Activated B cell treated with CpG ODN at 0.5 μM for 24 hours (primary cell): ENCODE measurements around the gene ASF1A. TPM values are rescaled to one million over a fixed set of nuclear protein-coding genes. Genes with fewer than 3 reads are reported as not detected.
A peak's percentile ranks its signal among the peaks of the same experiment; 100 is the strongest.

Source experiments
- ATAC-seq: fragments of 200-7000 bp; cut with Tn5 transposase; one replicate; pipeline ENCODE4 v1.10.0; 2021; ENCODE audit warnings: low read depth, mild to moderate bottlenecking, moderate library complexity
- CTCF ChIA-PET: fragments of 350-600 bp; sonication (Branson Sonifier 250); formaldehyde crosslinking; loops from one replicate; lab custom pipeline; 2021; ENCODE audit warnings: antibody characterized with exemption; lab: Charles Lee
- POLR2A ChIA-PET: fragments of 350-600 bp; sonication (Branson Sonifier 250); formaldehyde crosslinking; loops from one replicate; lab custom pipeline; 2021; ENCODE audit warnings: antibody characterized with exemption; lab: Charles Lee
- DNase-seq: peaks from one replicate; pipeline ENCODE4 v3.0.0; 2022
- H3K27ac Mint-ChIP-seq: one replicate; pipeline ENCODE4 v1.8.0; 2020; ENCODE audit warnings: mixed read lengths
- H3K27me3 Mint-ChIP-seq: one replicate; pipeline ENCODE4 v1.8.0; 2021; ENCODE audit warnings: mixed read lengths
- H3K36me3 Mint-ChIP-seq: one replicate; pipeline ENCODE4 v1.8.0; 2021; ENCODE audit warnings: low read depth, mixed read lengths
- H3K4me1 Mint-ChIP-seq: one replicate; pipeline ENCODE4 v1.8.0; 2021; ENCODE audit warnings: mixed read lengths
- H3K4me3 Mint-ChIP-seq: one replicate; pipeline ENCODE4 v1.8.0; 2020; ENCODE audit warnings: mild to moderate bottlenecking, mixed read lengths
- H3K9me3 Mint-ChIP-seq: one replicate; pipeline ENCODE4 v1.8.0; 2020; ENCODE audit warnings: mixed read lengths
- CTCF ChIP-seq: fragments of 200-600 bp; IDR thresholded peaks from one replicate; pipeline ENCODE4 v1.8.0; 2022; ENCODE audit warnings: antibody characterized with exemption, mild to moderate bottlenecking
- intact Hi-C: fragments of 100-400 bp; cut with micrococcal nuclease; formaldehyde crosslinking; loops from one replicate; pipeline ENCODE4 v1.15.1; 2024
- total RNA-seq: library from RNA; stranded (reverse); gene quantifications from 2 replicates; pipeline ENCODE4 v1.2.3, GENCODE V29; 2022

Gene ASF1A
- total RNA-seq, 1 donor from 2014 or later = 13.1 TPM

- no peak overlapping the region for H3K4me3 Mint-ChIP-seq
- ChIA-PET CTCF (no interaction called here), POLR2A (no interaction called here)
- no peak for TF ChIP-seq CTCF
- H3K27me3 Mint-ChIP-seq = no peaks in the 10 kb centered on the region
- peaks cover 9% of the 10 kb centered on the region for H3K9me3 Mint-ChIP-seq
- no peak for DNase-seq
- H3K27ac Mint-ChIP-seq = no peak overlapping the region
- peaks cover 50% of the 10 kb centered on the region for H3K4me1 Mint-ChIP-seq
- H3K36me3 Mint-ChIP-seq = peaks cover 25% of the 10 kb centered on the region
- intact Hi-C loops = no loop called here
- no peak for ATAC-seq
These were observed 33.6 kb upstream of the ASF1A start for GRCh38 chr6:118860363-118860762.

- Mint-ChIP-seq H3K36me3 (peaks cover 23% of the 10 kb centered on the region), H3K9me3 (peaks cover 9% of the 10 kb centered on the region), H3K27ac (no peak overlapping the region), H3K4me1 (peaks cover 56% of the 10 kb centered on the region), H3K4me3 (no peak overlapping the region), H3K27me3 (no peaks in the 10 kb centered on the region)
- ATAC-seq (no peak), DNase-seq (no peak)
- POLR2A ChIA-PET = no interaction called here
- intact Hi-C loops = no loop called here
- CTCF ChIA-PET = no interaction called here
- TF ChIP-seq CTCF = no peak
These were observed 33.1 kb upstream of the ASF1A start for GRCh38 chr6:118860880-118861279.

- Mint-ChIP-seq H3K4me3 (no peak overlapping the region), H3K27ac (no peak overlapping the region), H3K27me3 (no peaks in the 10 kb centered on the region), H3K4me1 (peaks cover 56% of the 10 kb centered on the region), H3K9me3 (peaks cover 16% of the 10 kb centered on the region), H3K36me3 (peaks cover 31% of the 10 kb centered on the region)
- ChIA-PET CTCF (no interaction called here), POLR2A (no interaction called here)
- intact Hi-C loops = no loop called here
- ATAC-seq (no peak), DNase-seq (no peak)
- TF ChIP-seq CTCF = no peak
These were observed 31.5 kb upstream of the ASF1A start for GRCh38 chr6:118862443-118862842.

- Mint-ChIP-seq H3K4me3 (peak overlapping the region; percentile 46), H3K36me3 (peaks cover 35% of the 10 kb centered on the region), H3K9me3 (peaks cover 20% of the 10 kb centered on the region), H3K27me3 (no peaks in the 10 kb centered on the region), H3K4me1 (peaks cover 48% of the 10 kb centered on the region), H3K27ac (peak overlapping the region; percentile 50)
- DNase-seq (no peak), ATAC-seq (no peak)
- POLR2A ChIA-PET = no interaction called here
- intact Hi-C loops = loop anchor here (2.0 kb wide), 1 partner anchor 14 kb away; no protein-coding TSS in a partner anchor
- TF ChIP-seq CTCF = no peak
- CTCF ChIA-PET = no interaction called here
These were observed 29.4 kb upstream of the ASF1A start for GRCh38 chr6:118864341-118865099.

- CTCF ChIA-PET = interaction anchor here (0.9 to 1.0 kb wide), 2 partner anchors 17 to 31 kb away, joined by 3 to 4 read pairs; no protein-coding TSS in a partner anchor
- POLR2A ChIA-PET = no interaction called here
- intact Hi-C loops = loop anchor here (2.0 kb wide), 1 partner anchor 14 kb away; no protein-coding TSS in a partner anchor
- H3K27ac Mint-ChIP-seq = peak overlapping the region; percentile 26
- H3K36me3 Mint-ChIP-seq = peaks cover 35% of the 10 kb centered on the region
- TF ChIP-seq CTCF = no peak
- peak overlapping the region; percentile 46 for H3K4me3 Mint-ChIP-seq
- DNase-seq = no peak
- H3K4me1 Mint-ChIP-seq = peaks cover 46% of the 10 kb centered on the region
- ATAC-seq = no peak
- H3K27me3 Mint-ChIP-seq = no peaks in the 10 kb centered on the region
- H3K9me3 Mint-ChIP-seq = peaks cover 22% of the 10 kb centered on the region
These were observed 28.9 kb upstream of the ASF1A start for GRCh38 chr6:118865100-118865391.
